K562 (cell line): ENCODE data around the gene PPP6R3. TPM values are rescaled to one million over a fixed set of nuclear protein-coding genes. Genes with fewer than 3 reads are reported as not detected.
A peak's percentile ranks its signal among the peaks of the same experiment; 100 is the strongest.

Source experiments
- ATAC-seq: fragments of 200-7000 bp; cut with Tn5 transposase; 3 replicates; pipeline ENCODE4 v1.9.1; 2020; ENCODE audit warnings: moderate library complexity
- BruUV-seq: library from RNA; stranded (reverse); fragments of 400-500 nt; replicated peaks from 2 replicates; lab custom pipeline; 2021; lab: Mats Ljungman, UMichigan
- CTCF ChIA-PET: fragments of 300-600 bp; formaldehyde crosslinking; extraction: SDS; loops from one replicate; lab custom pipeline; 2021; ENCODE audit warnings: low intra/inter-chr PET ratio; lab: Yijun Ruan, JAX
- POLR2A ChIA-PET: fragments of 300-600, 350-650 bp; sonication (Branson Sonifier 250); formaldehyde crosslinking; extraction: SDS; loops from one replicate; lab custom pipeline; 2021; ENCODE audit warnings: antibody characterized with exemption, inconsistent platforms; lab: Yijun Ruan, JAX
- DNase-seq, 4 experiments: peaks; one replicate each; pipeline versions ENCODE4 v3.0.0 to v3.0.0-alpha.2; 2011 to 2018; ENCODE audit warnings: low spot score in 3 of 4, mixed read lengths in 3 of 4; ENCODE audit errors: extremely low read depth in 1 of 4
- FAIRE-seq: peaks from 2 replicates; lab custom pipeline; 2011; peaks lifted over from hg19 to GRCh38; lab: Jason Lieb, UNC
- H2AFZ ChIP-seq: 2 replicates; pipeline ENCODE4 v1.6.0; 2011; ENCODE audit warnings: low read depth, low read length, control low read depth, inconsistent platforms
- H3K27ac ChIP-seq: fragments of 200-600 bp; 3 replicates; pipeline ENCODE4 v1.8.0; 2011; ENCODE audit warnings: low read depth, mild to moderate bottlenecking, control low read depth, inconsistent platforms, low read length, moderate library complexity, mixed read lengths; ENCODE audit errors: extremely low read depth
- H3K27me3 ChIP-seq, 2 experiments: fragments of 300-600 bp in 1 of 2; 2 replicates in 1 of 2; 3 replicates in 1 of 2; pipeline versions ENCODE4 v1.6.0 to v1.8.0; 2011; ENCODE audit warnings: inconsistent platforms in 2 of 2, low read length in 2 of 2, mild to moderate bottlenecking in 1 of 2, mixed read lengths in 1 of 2, moderate library complexity in 1 of 2; ENCODE audit not compliant: control insufficient read depth in 2 of 2, insufficient read depth in 2 of 2
- H3K36me3 ChIP-seq: fragments of 300-600 bp; 3 replicates; pipeline ENCODE4 v1.8.0; 2011; ENCODE audit warnings: mild to moderate bottlenecking, low read length, inconsistent platforms; ENCODE audit not compliant: control insufficient read depth, insufficient read depth
- H3K4me1 ChIP-seq, 2 experiments: fragments of 200-600 bp in 1 of 2; replicated peaks in 1 of 2; 2 replicates in 1 of 2; 3 replicates in 1 of 2; pipeline versions ENCODE4 v1.5.1 to v1.8.0; 2011; ENCODE audit warnings: inconsistent platforms in 2 of 2, low read length in 2 of 2, mild to moderate bottlenecking in 1 of 2, mixed read lengths in 1 of 2, moderate library complexity in 1 of 2; ENCODE audit not compliant: control insufficient read depth in 2 of 2, insufficient read depth in 2 of 2
- H3K4me2 ChIP-seq: 2 replicates; pipeline ENCODE4 v1.6.1; 2011; ENCODE audit warnings: low read length, control low read depth, inconsistent platforms, mixed read lengths; ENCODE audit not compliant: insufficient read depth
- H3K4me3 ChIP-seq: fragments of 200-600 bp; sonication (generic), shearing (Covaris generic); 2 replicates; pipeline ENCODE4 v1.5.1; 2016; ENCODE audit warnings: control low read depth, inconsistent platforms
- H3K79me2 ChIP-seq: fragments of 200-600 bp; 3 replicates; pipeline ENCODE4 v1.8.0; 2011; ENCODE audit warnings: low read length, inconsistent platforms; ENCODE audit not compliant: control insufficient read depth, insufficient read depth
- H3K9ac ChIP-seq, 2 experiments: 2 replicates each; pipeline versions ENCODE4 v1.6.0 to v1.6.1; 2011; ENCODE audit warnings: low read depth in 2 of 2, low read length in 2 of 2, control low read depth in 1 of 2, inconsistent platforms in 1 of 2, mild to moderate bottlenecking in 1 of 2, mixed read lengths in 1 of 2; ENCODE audit not compliant: insufficient read depth in 1 of 2
- H3K9me1 ChIP-seq: one replicate; pipeline ENCODE4 v1.6.0; 2011; ENCODE audit warnings: inconsistent platforms, mild to moderate bottlenecking, low read length, moderate library complexity; ENCODE audit not compliant: control insufficient read depth, insufficient read depth
- H3K9me3 ChIP-seq: replicated peaks from 2 replicates; pipeline ENCODE4 v1.5.1; 2011; ENCODE audit warnings: low read depth, low read length, inconsistent platforms; ENCODE audit not compliant: control insufficient read depth, insufficient read depth
- H4K20me1 ChIP-seq: replicated peaks from 2 replicates; pipeline ENCODE4 v1.6.1; 2011; ENCODE audit warnings: low read length, inconsistent platforms, mixed read lengths; ENCODE audit not compliant: control insufficient read depth, insufficient read depth
- DIDO1 ChIP-seq: fragments of 450-650 bp; IDR thresholded peaks from 2 replicates; pipeline ENCODE4 v1.6.1; 2016; ENCODE audit warnings: low read depth, missing biosample characterization, missing genetic modification characterization
- MEIS2 ChIP-seq: fragments of 450-650 bp; IDR thresholded peaks from 2 replicates; pipeline ENCODE4 v1.6.1; 2014; ENCODE audit warnings: mild to moderate bottlenecking; ENCODE audit not compliant: partially characterized antibody
- POLR2G ChIP-seq: fragments of 200-400 bp; formaldehyde crosslinking; IDR thresholded peaks from 2 replicates; pipeline ENCODE4 v1.6.1; 2017; ENCODE audit warnings: low read depth, mild to moderate bottlenecking, antibody characterized with exemption, low read length, moderate library complexity
- RBM15 ChIP-seq: fragments of 200-400 bp; formaldehyde crosslinking; IDR thresholded peaks from 2 replicates; pipeline ENCODE4 v1.6.1; 2018; ENCODE audit warnings: mild to moderate bottlenecking, low read length, moderate library complexity; ENCODE audit not compliant: insufficient read depth
- SMAD3 ChIP-seq: fragments of 450-650 bp; formaldehyde crosslinking; conservative IDR thresholded peaks from 2 replicates; pipeline ENCODE4 v1.4.0; 2020; ENCODE audit warnings: mild to moderate bottlenecking
- XRCC5 ChIP-seq: fragments of 200-400 bp; formaldehyde crosslinking; IDR thresholded peaks from 2 replicates; pipeline ENCODE4 v1.6.1; 2017; ENCODE audit warnings: low read depth, mild to moderate bottlenecking, low read length
- WGBS: fragments of 100-300 bp; shearing (Covaris generic); methylation state at CpG from one replicate; pipeline ENCODE4 v1.1.6; 2016; ENCODE audit warnings: low coverage, mixed read lengths; ENCODE audit not compliant: insufficient coverage; ENCODE audit errors: missing lambda C conversion rate; 5-methylcytosine and 5-hydroxymethylcytosine counted together
- in situ Hi-C: fragments of 300-500 bp; cut with MboI; formaldehyde crosslinking; loops from 4 replicates; pipeline ENCODE4 v1.15.0; 2018; ENCODE audit warnings: inconsistent platforms, mixed read lengths
- intact Hi-C: fragments of 100-400 bp; cut with micrococcal nuclease; formaldehyde crosslinking; loops from 2 replicates; pipeline ENCODE4 v1.14.2; 2022
- polyA plus RNA-seq, 8 experiments: library from polyadenylated mRNA; depleted of rRNA in 4 of 8; stranded (reverse) in 5 of 8; unstranded in 3 of 8; fragments of >200 nt; fragmentation: Nextera tagmentation in 2 of 8; fragmentation: Illumina TruSeq in 1 of 8; extraction: Ambion mirVana in 2 of 8; extraction: Trizol in 1 of 8; gene quantifications; 2 replicates each; pipeline versions ENCODE4 v1.2.1 to v1.2.3, GENCODE V29; 2011 to 2014; ENCODE audit warnings: inconsistent platforms in 1 of 8, missing spikeins in 1 of 8
- total RNA-seq, 7 experiments: library from RNA; depleted of rRNA in 6 of 7; stranded (reverse); fragments of >200 nt in 6 of 7; fragmentation: Illumina TruSeq in 2 of 7; extraction: Trizol in 2 of 7; gene quantifications; 2 replicates each; pipeline versions ENCODE4 v1.2.1 to v1.2.3, GENCODE V29; 2011 to 2021; ENCODE audit warnings: low replicate concordance in 1 of 7

The PPP6R3 gene
- total and polyA plus RNA-seq, 9 of the 15 experiments (the other 6 are each of a cell fraction or from before 2014, with no cell fraction given), result 20.3 to 117 (median 80.6) TPM

DNA sequence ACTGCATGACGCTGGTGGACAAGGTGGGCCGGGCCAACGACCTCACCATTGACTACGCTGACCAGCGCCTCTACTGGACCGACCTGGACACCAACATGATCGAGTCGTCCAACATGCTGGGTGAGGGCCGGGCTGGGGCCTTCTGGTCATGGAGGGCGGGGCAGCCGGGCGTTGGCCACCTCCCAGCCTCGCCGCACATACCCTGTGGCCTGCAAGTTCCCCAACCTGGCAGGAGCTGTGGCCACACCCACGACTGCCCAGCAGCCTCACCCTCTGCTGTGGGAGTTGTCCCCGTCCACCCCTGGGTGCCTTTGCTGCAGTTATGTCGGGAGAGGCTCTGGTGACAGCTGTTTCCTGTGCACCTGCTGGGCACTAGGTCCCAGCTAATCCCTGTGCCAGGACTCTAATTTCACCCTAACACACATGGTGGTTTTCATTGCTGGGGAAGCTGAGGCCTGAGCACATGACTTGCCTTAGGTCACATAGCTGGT, 49.0 kb upstream of the PPP6R3 start:
- Histone ChIP-seq H3K27me3 (no peaks in the 10 kb centered on the region), H3K4me2 (no peak overlapping the region), H3K9me1 (no peaks in the 10 kb centered on the region), H3K4me3 (no peak overlapping the region), H3K9me3 (no peaks in the 10 kb centered on the region), H3K79me2 (no peaks in the 10 kb centered on the region), H3K36me3 (peaks cover 75% of the 10 kb centered on the region; the same call in 2 of the 3 replicates), H3K27ac (no peak overlapping the region), H4K20me1 (no peaks in the 10 kb centered on the region), H2AFZ (no peak overlapping the region), H3K9ac (no peak overlapping the region), H3K4me1 (peaks cover 0 to 5% of the 10 kb centered on the region in 2 experiments; a peak in 1 of 5 replicates)
- POLR2A ChIA-PET, result interaction anchor here (1.0 to 1.1 kb wide), 2 partner anchors 9 to 14 kb away, joined by 3 read pairs; no protein-coding TSS in a partner anchor
- CTCF ChIA-PET, result no interaction called here
- 73% methylated on average over 3 of the region's 17 CpGs for WGBS
- no peak for ATAC-seq
- intact Hi-C loops, result no loop called here
- TF ChIP-seq SMAD3 (no peak), XRCC5 (no peak), POLR2G (peak; percentile 25; the same call in 1 of the 2 replicates)
- in situ Hi-C loops, result no loop called here
- no peak for FAIRE-seq
- BruUV-seq, result no TSS peak
- no peak for DNase-seq

DNA sequence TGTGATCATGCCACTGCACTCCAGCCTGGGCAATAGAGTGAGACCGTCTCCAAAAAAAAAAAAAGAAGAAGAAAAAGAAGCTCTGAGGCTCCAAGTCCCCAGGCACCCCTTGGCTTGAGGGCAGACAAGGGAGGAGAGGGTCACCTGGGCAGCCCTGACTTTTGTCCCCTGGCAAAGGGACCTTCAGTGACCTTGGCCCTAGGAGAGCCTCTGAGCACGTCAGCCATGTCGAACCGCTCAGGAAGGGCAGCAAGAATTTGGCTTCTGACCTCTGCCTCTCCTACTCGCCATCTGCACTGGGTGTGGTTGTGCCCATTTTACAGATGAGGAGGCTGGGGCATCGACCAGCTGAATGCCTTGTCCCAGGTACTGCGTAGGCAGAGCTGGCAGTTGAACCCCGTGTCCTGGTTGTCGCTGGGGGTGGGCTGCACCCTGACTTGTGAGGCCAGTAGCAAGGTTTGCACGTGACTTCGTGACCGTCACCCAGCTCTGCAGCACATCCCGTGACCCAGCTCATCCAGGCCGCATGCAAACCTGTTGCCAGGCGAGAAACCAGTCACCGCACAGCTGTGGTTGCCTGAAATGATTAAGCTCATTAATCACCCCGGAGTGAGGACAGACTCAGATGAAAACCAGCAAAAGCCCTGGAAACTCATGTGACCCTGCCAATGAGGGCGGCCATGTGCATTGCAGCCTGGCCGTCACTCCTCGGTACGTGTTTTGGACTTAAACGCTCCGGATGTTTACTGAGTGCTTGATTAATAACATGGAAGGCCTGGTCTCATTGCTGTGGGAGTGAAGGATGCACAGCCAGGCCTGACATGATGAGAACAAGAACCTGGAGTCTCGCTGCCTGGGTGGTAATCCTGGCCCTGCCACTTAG, 47.7 kb upstream of the PPP6R3 start:
- Histone ChIP-seq H3K36me3 (peaks cover 77% of the 10 kb centered on the region; the same call in 2 of the 3 replicates), H3K4me2 (no peak overlapping the region), H3K9me3 (no peaks in the 10 kb centered on the region), H3K79me2 (no peaks in the 10 kb centered on the region), H4K20me1 (no peaks in the 10 kb centered on the region), H3K9me1 (no peaks in the 10 kb centered on the region), H3K4me1 (peaks cover 0 to 5% of the 10 kb centered on the region in 2 experiments; a peak in 1 of 5 replicates), H3K4me3 (no peak overlapping the region), H3K9ac (no peak overlapping the region), H3K27ac (no peak overlapping the region), H3K27me3 (no peaks in the 10 kb centered on the region), H2AFZ (no peak overlapping the region)
- in situ Hi-C loops (no loop called here), intact Hi-C loops (no loop called here)
- FAIRE-seq (no peak), DNase-seq (no peak), ATAC-seq (no peak)
- ChIA-PET CTCF (no interaction called here), POLR2A (no interaction called here)
- no TSS peak for BruUV-seq
- TF ChIP-seq RBM15 (no peak), MEIS2 (peak; percentile 3), DIDO1 (tag) (no peak)
- 92% methylated on average over 23 of the region's 24 CpGs for WGBS
